ENCODE results near the gene TIGD7. TPM values are rescaled to one million over a fixed set of nuclear protein-coding genes. Genes with fewer than 3 reads are reported as not detected.
"Not testable (repeated sequence)": the region's sequence is repeated elsewhere in the genome, so short reads cannot be mapped to it uniquely, and the experiment has no call there.

Gene TIGD7
- total RNA-seq, 1 experiment from 2014 or later: 4.2 TPM

DNA sequence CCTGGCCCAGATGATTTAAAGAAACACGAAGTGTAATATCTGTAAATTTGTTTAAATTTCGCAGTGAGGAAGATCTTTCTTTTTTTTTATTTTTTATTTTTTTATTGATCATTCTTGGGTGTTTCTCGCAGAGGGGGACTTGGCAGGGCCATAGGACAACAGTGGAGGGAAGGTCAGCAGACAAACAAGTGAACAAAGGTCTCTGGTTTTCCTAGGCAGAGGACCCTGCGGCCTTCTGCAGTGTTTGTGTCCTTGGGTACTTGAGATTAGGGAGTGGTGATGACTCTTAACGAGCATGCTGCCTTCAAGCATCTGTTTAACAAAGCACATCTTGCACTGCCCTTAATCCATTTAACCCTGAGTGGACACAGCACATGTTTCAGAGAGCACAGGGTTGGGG is 34.5 kb downstream of the TIGD7 start:
- H3K14ac ChIP-seq (ENCODE audit: insufficient read depth, low read length); H3K36me3 Mint-ChIP-seq (ENCODE audit: insufficient read depth in 1 of 3, low read depth in 3 of 3); H3K18ac ChIP-seq (ENCODE audit: insufficient read length, low read depth, low read length); DNase-seq; H2AFZ ChIP-seq (ENCODE audit: low read length); H3K23me2 ChIP-seq (ENCODE audit: insufficient read length, low read depth, low read length, poor library complexity, severe bottlenecking); H4K20me1 ChIP-seq (ENCODE audit: control insufficient read depth, insufficient read depth, insufficient read length); H2BK120ac ChIP-seq (ENCODE audit: low read depth, low read length, poor library complexity, severe bottlenecking); H3K27me3 ChIP-seq (ENCODE audit: insufficient read depth, low read length); H3K4me3 Mint-ChIP-seq; H4K91ac ChIP-seq (ENCODE audit: insufficient read length, low read depth, low read length); H2AK5ac ChIP-seq (ENCODE audit: insufficient read length, low read length); H3K9me3 ChIP-seq (ENCODE audit: control insufficient read depth, low read depth, low read length); H2BK15ac ChIP-seq (ENCODE audit: low read depth, low read length); H3K4me1 ChIP-seq (ENCODE audit: insufficient read depth, low read length); H3K23ac ChIP-seq (ENCODE audit: insufficient read length, low read depth, low read length); H2BK5ac ChIP-seq (ENCODE audit: insufficient read length, low read length); H3K27ac ChIP-seq (ENCODE audit: insufficient read length, low read depth, low read length); H3K9ac ChIP-seq (ENCODE audit: extremely low read depth, insufficient read length, low read length); H3K4me1 Mint-ChIP-seq; H3K79me2 ChIP-seq (ENCODE audit: insufficient read depth, low read length); H3K79me1 ChIP-seq (ENCODE audit: insufficient read depth, low read depth, low read length, poor library complexity, severe bottlenecking); H2BK12ac ChIP-seq (ENCODE audit: insufficient read length, low read depth, low read length); H3K4me2 ChIP-seq (ENCODE audit: insufficient read depth, insufficient read length, low read length); H3K27ac Mint-ChIP-seq; H4K5ac ChIP-seq (ENCODE audit: insufficient read length, low read depth, low read length); H3K4ac ChIP-seq (ENCODE audit: low read depth, low read length); H2BK20ac ChIP-seq (ENCODE audit: low read depth, low read length, poor library complexity, severe bottlenecking); H3T11ph ChIP-seq (ENCODE audit: low read length); H4K8ac ChIP-seq (replicated peaks; ENCODE audit: insufficient read length, low read depth, low read length); H3K56ac ChIP-seq (ENCODE audit: insufficient read length, low read depth, low read length): not testable (repeated sequence)
- peaks cover 28 to 51% of the 10 kb centered on the region in 2 experiments for H3K9me3 Mint-ChIP-seq
- H3K27me3 Mint-ChIP-seq (ENCODE audit: low read depth): peaks cover 12% of the 10 kb centered on the region
- WGBS (ENCODE audit: extremely low coverage, insufficient read length, low lambda C conversion rate): no CpG with 5 or more reads among the region's 5 CpGs

Measured in H9 (cell line).